MCF 10A (cell line): ENCODE measurements around the gene SLC34A1. TPM values are rescaled to one million over a fixed set of nuclear protein-coding genes. Genes with fewer than 3 reads are reported as not detected.

ENCODE experiments used
- BruUV-seq: library from RNA; stranded (reverse); fragments of 400-500 nt; replicated peaks from 2 replicates; lab custom pipeline; 2021; lab: Mats Ljungman, UMichigan
- CTCF ChIA-PET: fragments of 300-600 bp; sonication (Branson Sonifier 250); formaldehyde crosslinking; extraction: SDS; loops from one replicate; lab custom pipeline; 2021; ENCODE audit warnings: antibody characterized with exemption, inconsistent platforms; lab: Yijun Ruan, JAX
- POLR2A ChIA-PET: fragments of 300-600, 350-650 bp; sonication (Branson Sonifier 250); formaldehyde crosslinking; extraction: SDS; loops from one replicate; lab custom pipeline; 2020; ENCODE audit warnings: antibody characterized with exemption, inconsistent platforms; lab: Yijun Ruan, JAX
- DNase-seq: peaks from one replicate; pipeline ENCODE4 v3.0.0-alpha.2; 2018; ENCODE audit not compliant: unreplicated experiment
- H3K27ac Mint-ChIP-seq: one replicate; pipeline ENCODE4 v1.8.0; 2022; ENCODE audit warnings: mild to moderate bottlenecking, low read depth, mixed read lengths; ENCODE audit not compliant: unreplicated experiment
- H3K27me3 Mint-ChIP-seq: one replicate; pipeline ENCODE4 v1.8.0; 2022; ENCODE audit warnings: mixed read lengths; ENCODE audit not compliant: insufficient read depth, unreplicated experiment
- H3K36me3 Mint-ChIP-seq: one replicate; pipeline ENCODE4 v1.8.0; 2022; ENCODE audit warnings: mild to moderate bottlenecking, moderate library complexity, mixed read lengths; ENCODE audit not compliant: insufficient read depth, unreplicated experiment
- H3K4me1 Mint-ChIP-seq: one replicate; pipeline ENCODE4 v1.8.0; 2022; ENCODE audit warnings: mixed read lengths; ENCODE audit not compliant: insufficient read depth, unreplicated experiment
- H3K4me3 Mint-ChIP-seq: one replicate; pipeline ENCODE4 v1.8.0; 2022; ENCODE audit warnings: mild to moderate bottlenecking, moderate library complexity, mixed read lengths; ENCODE audit not compliant: unreplicated experiment
- H3K9me3 Mint-ChIP-seq: one replicate; pipeline ENCODE4 v1.8.0; 2022; ENCODE audit warnings: mixed read lengths; ENCODE audit not compliant: unreplicated experiment
- intact Hi-C: fragments of 100-400 bp; cut with micrococcal nuclease; formaldehyde crosslinking; loops from 2 replicates; pipeline ENCODE4 v1.14.1; 2022
- total RNA-seq: library from RNA; stranded (reverse); gene quantifications from 2 replicates; pipeline ENCODE4 v1.2.3, GENCODE V29; 2022
- TF ChIP-seq, protein P1 (sequence below): fragments of 200-600 bp; IDR thresholded peaks from one replicate; pipeline ENCODE4 v1.8.0; 2022; ENCODE audit warnings: antibody characterized with exemption, mild to moderate bottlenecking; ENCODE audit not compliant: unreplicated experiment

SLC34A1 gene
- total RNA-seq, 1 experiment from 2014 or later = not detected

DNA sequence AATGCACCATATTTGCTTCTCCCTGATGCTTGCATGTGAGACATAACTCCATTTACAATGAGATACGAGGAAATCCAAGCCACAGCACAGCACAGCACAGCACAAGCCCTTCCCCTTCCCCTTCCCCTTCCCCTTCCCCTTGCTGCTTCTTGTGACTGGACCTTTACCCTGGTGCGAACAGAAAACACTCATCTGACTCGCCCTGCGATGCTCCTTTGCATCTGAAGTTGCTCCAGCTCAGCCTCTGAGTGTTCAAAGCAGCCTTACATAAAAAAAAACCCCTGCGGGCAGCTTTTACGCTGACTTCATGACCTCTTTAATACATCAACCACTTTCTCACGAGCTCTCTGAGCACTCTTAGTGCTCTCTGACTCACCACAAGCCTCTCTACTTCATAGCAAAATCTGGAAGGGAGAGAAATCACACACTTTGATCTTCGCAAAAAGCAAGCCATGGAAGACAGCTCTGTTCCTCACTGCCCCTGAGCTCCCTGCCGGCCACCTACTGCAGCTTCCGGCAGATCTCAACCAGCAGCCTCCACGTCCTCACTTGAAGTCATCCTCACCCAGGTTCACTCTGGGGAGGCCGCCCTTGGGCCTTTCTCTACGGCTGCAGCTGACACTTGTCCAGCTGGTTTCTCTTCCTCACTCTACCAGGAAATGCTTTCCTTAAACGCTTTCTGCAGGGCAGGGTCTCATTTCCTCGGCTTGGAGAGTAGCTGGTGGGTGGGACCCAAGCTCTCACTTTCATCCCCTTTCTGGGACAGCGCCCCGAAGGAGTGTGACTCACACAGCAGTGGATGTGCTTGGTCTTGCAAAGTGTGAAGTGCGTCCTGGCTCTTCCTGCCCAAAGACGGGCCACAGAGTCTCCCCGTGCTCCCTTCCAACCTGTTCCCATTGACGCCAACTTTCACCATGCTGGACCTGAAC, 5.3 kb downstream of the SLC34A1 start:
- Mint-ChIP-seq H3K4me3 (peak overlapping the region; percentile 49), H3K36me3 (no peaks in the 10 kb centered on the region), H3K27ac (peak overlapping the region; percentile 12), H3K9me3 (no peaks in the 10 kb centered on the region), H3K4me1 (peaks cover 33% of the 10 kb centered on the region), H3K27me3 (no peaks in the 10 kb centered on the region)
- peak; percentile 96 for DNase-seq
- no TSS peak for BruUV-seq
- ChIA-PET POLR2A (interaction anchor here (0.6 to 5.7 kb wide), 29 partner anchors 11 to 276 kb away, joined by 3 to 137 read pairs (median 5); partner anchors contain the start of genes DDX41, GRK6, LMAN2 and PDLIM7), CTCF (interaction anchor here (0.5 to 7.8 kb wide), 49 partner anchors 9 to 1583 kb away, joined by 3 to 263 read pairs (median 5); partner anchors contain the start of genes F12, GRK6, LMAN2 and PDLIM7)
- TF ChIP-seq, protein P1, sequence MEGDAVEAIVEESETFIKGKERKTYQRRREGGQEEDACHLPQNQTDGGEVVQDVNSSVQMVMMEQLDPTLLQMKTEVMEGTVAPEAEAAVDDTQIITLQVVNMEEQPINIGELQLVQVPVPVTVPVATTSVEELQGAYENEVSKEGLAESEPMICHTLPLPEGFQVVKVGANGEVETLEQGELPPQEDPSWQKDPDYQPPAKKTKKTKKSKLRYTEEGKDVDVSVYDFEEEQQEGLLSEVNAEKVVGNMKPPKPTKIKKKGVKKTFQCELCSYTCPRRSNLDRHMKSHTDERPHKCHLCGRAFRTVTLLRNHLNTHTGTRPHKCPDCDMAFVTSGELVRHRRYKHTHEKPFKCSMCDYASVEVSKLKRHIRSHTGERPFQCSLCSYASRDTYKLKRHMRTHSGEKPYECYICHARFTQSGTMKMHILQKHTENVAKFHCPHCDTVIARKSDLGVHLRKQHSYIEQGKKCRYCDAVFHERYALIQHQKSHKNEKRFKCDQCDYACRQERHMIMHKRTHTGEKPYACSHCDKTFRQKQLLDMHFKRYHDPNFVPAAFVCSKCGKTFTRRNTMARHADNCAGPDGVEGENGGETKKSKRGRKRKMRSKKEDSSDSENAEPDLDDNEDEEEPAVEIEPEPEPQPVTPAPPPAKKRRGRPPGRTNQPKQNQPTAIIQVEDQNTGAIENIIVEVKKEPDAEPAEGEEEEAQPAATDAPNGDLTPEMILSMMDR = no peak
- intact Hi-C loops = loop anchor here (1.0 kb wide), 6 partner anchors 13 to 112 kb away; partner anchors contain the start of genes GRK6 and PDLIM7

DNA sequence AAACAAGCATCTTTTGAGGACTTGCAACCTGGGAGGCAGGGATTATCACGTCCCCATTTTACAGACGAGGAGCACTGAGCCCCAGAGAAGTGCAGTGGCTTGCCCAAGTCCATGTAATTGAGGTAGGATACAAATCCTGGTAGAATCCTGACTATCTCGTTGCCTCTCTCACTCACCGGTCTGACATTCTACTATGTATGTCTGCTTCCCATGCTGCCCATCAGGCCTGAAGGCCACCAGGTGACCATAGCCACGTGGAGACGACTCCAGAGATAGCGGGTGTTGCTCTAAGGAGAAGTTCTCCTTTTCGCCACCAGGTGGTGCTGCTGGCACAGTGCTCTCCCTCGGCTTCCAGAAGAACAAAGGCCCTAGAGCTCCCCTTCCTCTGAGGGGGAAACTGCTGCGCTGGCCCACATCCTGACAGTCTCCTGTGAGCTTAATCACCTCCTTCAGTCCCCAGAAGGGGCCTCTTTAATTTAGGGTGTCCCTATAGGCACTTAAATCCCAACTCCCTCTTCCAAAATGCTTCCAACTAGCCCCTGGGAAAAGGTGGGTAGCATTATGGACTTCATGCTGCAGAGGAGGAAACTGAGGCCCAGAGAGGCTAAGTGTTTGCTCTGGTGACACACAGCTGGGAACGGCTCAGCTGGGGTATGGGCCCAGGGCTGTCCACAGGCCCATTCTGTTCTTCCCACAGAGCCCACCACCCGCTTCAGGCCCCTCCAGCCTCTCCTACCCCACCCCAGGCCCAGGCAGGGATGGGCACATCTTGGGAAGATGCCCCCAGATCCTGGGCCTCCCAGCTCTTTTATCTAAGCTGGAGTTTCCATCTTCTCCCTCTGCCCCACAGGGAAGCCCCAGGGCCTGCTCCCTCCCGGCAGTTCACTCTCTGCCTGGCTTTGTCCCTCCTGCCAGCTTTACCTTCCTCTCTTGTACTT, 6.4 kb downstream of the SLC34A1 start:
- Mint-ChIP-seq H3K27me3 (no peaks in the 10 kb centered on the region), H3K36me3 (no peaks in the 10 kb centered on the region), H3K27ac (peak overlapping the region; percentile 76), H3K9me3 (no peaks in the 10 kb centered on the region), H3K4me3 (peak overlapping the region; percentile 49), H3K4me1 (peaks cover 33% of the 10 kb centered on the region)
- ChIA-PET CTCF (interaction anchor here (0.6 to 7.8 kb wide), 52 partner anchors 8 to 765 kb away, joined by 3 to 263 read pairs (median 5); partner anchors contain the start of genes DDX41, F12, GRK6 and LMAN2), POLR2A (interaction anchor here (0.6 to 5.7 kb wide), 22 partner anchors 12 to 156 kb away, joined by 3 to 137 read pairs (median 6); partner anchors contain the start of genes GRK6, LMAN2 and PDLIM7)
- BruUV-seq = no TSS peak
- TF ChIP-seq, protein P1 = peak; percentile 99
- intact Hi-C loops = loop anchor here (1.0 kb wide), 6 partner anchors 12 to 111 kb away; partner anchors contain the start of genes GRK6 and PDLIM7
- peak; percentile 91 for DNase-seq

DNA sequence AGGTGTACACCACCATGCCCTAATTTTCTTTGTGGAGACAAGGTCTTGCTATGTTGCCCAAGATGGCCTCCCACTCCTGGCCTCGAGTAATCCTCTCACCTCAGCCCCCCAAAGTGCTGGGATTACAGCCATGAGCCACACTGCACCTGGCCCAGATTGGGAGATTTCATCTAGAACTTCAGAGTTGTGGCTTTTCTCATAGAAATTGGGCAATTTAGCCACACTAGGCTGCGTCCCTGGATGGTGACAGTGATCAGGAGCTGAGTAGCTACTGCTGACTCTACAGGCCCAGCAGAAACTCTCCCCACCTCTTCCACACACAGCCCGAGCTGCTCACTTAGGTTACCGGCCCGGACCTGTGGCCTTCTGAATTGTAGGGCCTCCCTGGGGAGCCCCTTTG, 8.5 kb downstream of the SLC34A1 start:
- no peaks in the 10 kb centered on the region for H3K9me3 Mint-ChIP-seq
- intact Hi-C loops = no loop called here
- TF ChIP-seq, protein P1 = no peak
- BruUV-seq = no TSS peak
- H3K4me3 Mint-ChIP-seq = no peak overlapping the region
- peaks cover 33% of the 10 kb centered on the region for H3K4me1 Mint-ChIP-seq
- ChIA-PET POLR2A (interaction anchor here (0.7 to 5.7 kb wide), 5 partner anchors 10 to 89 kb away, joined by 3 to 90 read pairs (median 4); partner anchors contain the start of genes GRK6, PRELID1 and RAB24), CTCF (interaction anchor here (1.5 to 7.8 kb wide), 5 partner anchors 10 to 109 kb away, joined by 6 to 263 read pairs (median 107); partner anchors contain the start of genes PFN3 and PRR7)
- DNase-seq = no peak
- no peaks in the 10 kb centered on the region for H3K27me3 Mint-ChIP-seq
- no peaks in the 10 kb centered on the region for H3K36me3 Mint-ChIP-seq
- no peak overlapping the region for H3K27ac Mint-ChIP-seq
